Gastrocnemius medialis (tissue), 4 donors: ENCODE results near the gene PRAMEF4.
"Not testable (repeated sequence)": the region's sequence is repeated elsewhere in the genome, so short reads cannot be mapped to it uniquely, and the experiment has no call there.

ENCODE experiments used
- POLR2A ChIP-seq, 2 donors: fragments of 450-650 bp; IDR thresholded peaks; one replicate each; pipeline ENCODE4 v1.6.1; 2017; ENCODE audit warnings: antibody characterized with exemption in 2 of 2, mild to moderate bottlenecking in 2 of 2, moderate library complexity in 2 of 2
- TF ChIP-seq, protein P1 (sequence below), 5 experiments: fragments of 450-650 bp in 3 of 5; fragments of 200-600 bp in 2 of 5; sonication (generic) in 2 of 5; IDR thresholded peaks in 4 of 5; conservative IDR thresholded peaks in 1 of 5; 1 replicate in 4 of 5; 2 replicates in 1 of 5; pipeline ENCODE4 v1.5.1; 2016 to 2019; ENCODE audit warnings: antibody characterized with exemption in 5 of 5, mild to moderate bottlenecking in 3 of 5, moderate library complexity in 3 of 5

DNA sequence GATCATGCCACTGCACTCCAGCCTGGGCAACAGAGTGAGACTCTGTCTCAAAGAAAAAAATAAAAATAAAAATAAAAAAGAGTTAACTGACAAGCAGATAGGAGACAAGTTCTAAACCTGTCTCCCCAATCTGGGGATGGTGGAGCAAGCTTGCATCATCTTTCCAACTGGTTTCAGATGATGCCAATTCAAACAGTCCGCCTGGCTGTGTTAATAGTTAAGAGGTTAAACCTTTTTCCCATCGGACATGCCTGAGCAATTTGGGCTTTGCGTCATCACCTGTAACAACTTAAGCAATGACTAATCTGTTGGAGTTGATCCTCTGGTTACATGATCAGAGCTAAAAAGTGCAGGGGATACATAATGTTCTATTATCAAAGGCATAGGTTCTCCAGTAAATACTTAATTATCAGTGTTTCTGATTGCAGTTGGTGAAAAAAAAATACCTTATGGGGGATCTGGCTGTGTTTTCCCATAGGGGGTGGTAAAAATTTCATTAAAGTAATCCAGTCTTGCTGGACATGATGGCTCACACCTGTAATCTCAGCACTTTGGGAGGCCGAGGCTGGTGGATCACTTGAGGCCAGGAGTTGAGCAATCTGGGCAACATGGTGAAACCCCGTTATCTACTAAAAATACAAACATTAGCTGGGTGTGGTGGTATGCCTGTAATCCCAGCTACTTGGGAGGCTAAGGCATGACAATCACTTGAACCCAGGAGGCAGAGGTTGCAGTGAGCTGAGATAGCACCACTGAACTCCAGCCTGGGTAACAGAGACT lies 18.0 kb upstream of the PRAMEF4 start:
- TF ChIP-seq, protein P1, sequence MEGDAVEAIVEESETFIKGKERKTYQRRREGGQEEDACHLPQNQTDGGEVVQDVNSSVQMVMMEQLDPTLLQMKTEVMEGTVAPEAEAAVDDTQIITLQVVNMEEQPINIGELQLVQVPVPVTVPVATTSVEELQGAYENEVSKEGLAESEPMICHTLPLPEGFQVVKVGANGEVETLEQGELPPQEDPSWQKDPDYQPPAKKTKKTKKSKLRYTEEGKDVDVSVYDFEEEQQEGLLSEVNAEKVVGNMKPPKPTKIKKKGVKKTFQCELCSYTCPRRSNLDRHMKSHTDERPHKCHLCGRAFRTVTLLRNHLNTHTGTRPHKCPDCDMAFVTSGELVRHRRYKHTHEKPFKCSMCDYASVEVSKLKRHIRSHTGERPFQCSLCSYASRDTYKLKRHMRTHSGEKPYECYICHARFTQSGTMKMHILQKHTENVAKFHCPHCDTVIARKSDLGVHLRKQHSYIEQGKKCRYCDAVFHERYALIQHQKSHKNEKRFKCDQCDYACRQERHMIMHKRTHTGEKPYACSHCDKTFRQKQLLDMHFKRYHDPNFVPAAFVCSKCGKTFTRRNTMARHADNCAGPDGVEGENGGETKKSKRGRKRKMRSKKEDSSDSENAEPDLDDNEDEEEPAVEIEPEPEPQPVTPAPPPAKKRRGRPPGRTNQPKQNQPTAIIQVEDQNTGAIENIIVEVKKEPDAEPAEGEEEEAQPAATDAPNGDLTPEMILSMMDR (IDR thresholded peaks at IDR 0.05 in 4 of 5, conservative IDR thresholded peaks at IDR 0.05 in 1 of 5), result not testable (repeated sequence)
- TF ChIP-seq POLR2A (IDR thresholded peaks at IDR 0.05), result not testable (repeated sequence)
